HG03432 (cell line): ENCODE data around the gene LRRC17.

ENCODE experiments used
- ATAC-seq: cut with Tn5 transposase; IDR thresholded peaks from one replicate; pipeline ENCODE4 v1.9.1; 2021; ENCODE audit warnings: mild to moderate bottlenecking, moderate library complexity; ENCODE audit not compliant: unreplicated experiment

The LRRC17 gene

DNA sequence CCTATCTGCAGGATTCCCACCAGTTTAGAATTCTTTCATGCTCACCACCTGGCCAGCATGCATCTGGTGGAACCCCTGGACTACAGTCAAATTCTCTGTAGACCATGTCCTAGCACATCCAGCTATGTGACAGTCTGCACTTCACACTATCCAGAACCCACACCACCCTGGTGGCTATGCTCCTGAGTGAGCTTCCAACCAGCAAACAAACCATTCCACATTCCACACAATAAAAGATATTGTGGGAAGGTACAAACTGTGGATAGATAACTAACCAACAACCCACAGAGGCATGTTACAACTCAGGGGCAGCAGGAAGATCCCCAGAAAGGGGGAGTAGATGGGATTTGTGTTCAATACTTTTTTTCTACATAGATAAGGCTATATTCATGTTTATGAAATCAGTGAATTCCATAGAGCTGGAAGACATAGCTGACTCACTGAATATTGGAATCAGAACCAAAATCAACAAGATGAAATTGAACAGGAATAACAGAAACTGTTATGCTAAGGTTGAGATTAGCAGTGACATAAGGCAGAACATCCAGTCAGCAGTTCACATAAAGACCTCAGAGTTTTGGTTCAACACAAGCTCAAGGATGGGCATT, 72.5 kb downstream of the LRRC17 start:
- no peak for ATAC-seq

DNA sequence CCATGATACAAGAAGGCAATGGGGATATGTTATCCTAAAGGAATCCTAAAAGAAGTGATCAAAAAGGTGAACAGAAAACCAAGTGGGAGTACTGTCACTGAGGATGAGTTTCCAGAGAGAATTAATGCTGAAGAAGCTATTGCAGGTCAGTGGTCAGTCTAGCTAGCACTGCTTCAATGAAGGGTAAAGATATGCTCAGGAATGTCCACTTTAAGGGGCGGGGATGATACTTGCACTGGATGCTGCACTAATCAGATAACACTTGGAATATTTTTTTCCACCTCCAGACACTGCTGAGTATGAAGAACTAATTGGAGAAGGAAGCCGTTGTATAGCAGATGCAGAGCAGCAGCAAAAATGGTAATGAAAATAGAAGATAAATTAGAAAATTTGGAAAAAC, 75.3 kb downstream of the LRRC17 start:
- no peak for ATAC-seq

- ATAC-seq, result no peak
Observed at GRCh38 chr7:102988631-102989560, 76.1 kb downstream of the LRRC17 start.

DNA sequence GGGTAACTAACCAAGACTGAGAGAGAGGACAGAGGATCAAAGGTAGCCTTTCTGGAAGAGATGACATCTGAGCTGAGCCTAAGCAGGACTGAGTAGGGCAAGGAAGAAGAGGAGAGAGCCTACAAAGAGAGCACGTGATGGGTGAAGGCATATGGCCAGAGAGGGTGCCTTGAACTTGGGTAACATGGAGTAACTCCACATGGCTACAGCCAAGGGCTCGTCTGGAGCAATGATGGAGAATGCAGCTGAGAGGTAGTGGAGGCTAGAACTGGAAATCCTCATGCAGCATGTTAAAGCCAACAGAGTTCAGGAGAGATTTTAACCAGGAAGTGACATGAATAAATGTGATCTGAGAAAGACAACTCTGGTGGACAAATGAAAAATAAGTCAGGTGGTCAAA, 77.8 kb downstream of the LRRC17 start:
- no peak for ATAC-seq

GRCh38 chr7:102991077-102991539, 78.3 kb downstream of the LRRC17 start:
- no peak for ATAC-seq

DNA sequence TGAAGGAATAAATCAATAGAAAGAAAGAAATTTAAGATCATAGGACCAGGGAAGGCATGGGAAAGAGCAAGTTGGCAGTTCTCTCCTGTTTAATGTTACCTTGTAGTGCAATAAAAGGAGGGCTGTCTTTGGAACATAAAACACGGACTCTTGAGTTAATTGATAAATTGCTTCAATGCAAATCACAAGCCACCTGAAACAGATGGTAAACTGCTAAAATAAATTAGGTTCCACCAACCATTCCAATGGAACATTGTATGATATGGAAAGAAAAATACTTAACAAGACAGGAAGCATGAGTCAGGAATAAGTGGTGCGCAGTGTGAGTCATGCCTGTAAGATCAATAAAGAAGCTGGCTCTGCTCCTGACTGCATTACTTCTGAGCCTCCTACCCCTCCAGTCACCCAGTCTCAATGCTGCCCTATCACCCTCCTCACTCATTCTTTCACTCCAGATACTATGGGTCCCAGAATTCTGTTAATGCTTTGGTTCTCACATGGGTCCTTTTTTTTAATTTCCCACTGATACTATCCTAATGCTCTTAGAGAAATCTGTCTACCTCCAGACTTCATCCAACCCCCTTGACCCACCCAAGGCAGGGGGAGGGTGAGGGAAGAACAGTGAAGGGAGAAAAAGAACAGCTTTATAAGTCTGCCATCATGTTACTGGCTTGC, 78.9 kb downstream of the LRRC17 start:
- no peak for ATAC-seq

DNA sequence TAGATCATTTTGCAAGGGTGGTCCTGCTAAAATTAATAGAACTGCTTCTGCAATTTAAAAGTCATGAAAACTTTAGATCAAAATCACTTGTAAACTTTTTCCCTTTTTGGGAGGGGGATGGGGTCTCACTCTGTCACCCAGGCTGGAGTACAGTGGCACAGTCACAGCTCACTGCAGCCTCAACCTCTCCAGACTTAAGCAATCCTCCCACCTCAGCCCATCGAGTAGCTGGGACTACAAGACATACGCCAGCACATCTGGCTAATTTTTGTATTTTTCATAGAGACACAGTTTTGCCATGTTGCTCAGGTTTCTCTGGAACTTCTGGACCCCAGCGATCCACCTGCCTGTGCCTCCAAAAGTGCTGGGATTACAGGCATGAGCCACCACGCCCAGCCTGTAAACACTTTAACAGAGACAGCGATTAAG, 79.7 kb downstream of the LRRC17 start:
- no peak for ATAC-seq

DNA sequence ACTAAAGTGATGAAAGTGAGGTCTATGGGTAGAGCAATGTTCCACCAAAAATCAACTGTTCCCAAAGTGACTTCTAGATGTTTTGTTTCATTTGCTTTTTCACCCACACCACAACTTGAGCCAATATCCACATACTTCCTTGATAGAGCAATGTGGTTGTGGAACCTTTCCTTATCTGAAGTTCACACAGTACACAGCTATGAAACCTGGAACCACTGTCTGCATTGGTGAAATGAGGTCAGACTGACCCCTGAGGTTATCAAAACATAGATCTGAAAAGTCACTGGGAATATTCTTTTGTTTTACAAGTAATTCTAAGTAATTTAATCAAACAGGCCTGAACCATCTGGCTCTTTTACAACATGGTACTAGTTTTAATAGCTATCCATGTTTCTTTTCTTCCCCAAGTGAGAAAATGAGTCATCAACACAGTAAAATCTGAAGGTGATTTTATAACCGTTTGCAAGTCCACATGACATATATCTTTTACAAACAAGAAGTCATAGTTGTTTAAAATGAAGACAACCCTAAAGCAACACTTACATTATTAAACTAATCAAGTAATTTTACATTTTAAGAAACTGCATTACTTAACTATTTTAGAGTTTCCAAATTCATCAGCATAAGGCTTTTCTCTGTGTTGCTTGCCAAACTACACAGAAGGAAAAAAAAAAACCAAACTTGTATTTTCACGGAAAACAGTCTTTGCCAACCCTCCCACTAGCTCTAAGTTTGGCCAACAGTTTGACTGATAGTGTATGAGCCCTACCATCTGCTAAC, 80.3 kb downstream of the LRRC17 start:
- ATAC-seq, result no peak

DNA sequence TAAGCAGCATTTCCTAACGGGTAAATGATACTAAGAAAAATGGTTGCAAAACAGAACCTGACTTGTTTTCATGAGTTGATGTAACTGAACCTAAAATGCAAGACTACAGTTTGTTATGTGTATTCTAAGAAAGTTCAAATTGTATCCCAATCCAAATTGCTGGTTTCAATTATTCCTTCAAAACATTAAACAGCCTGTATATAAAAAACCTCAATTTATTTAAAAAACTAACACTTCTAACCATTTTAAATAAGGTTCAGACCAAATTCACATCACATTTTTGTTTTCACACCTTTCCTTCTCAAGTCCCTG, 80.9 kb downstream of the LRRC17 start:
- ATAC-seq, result no peak

DNA sequence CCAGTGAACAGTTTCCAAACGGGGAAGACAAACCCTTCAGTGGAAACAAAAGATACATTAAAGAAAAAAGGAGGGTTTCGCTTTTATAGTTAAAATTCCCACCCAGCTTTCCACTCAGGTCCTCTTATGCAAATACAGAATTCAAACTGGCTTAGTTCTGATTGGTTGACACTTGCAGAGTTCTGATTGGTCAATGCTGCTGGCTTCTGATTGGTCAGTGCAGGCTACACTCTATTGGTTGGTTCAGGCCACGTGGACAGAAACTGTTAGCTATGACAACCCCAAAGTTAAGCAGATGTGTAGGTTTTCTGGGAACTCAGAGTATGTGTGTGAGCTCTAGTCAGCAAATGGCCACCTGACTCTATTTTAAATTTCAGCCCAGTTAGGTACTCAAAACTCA, 81.8 kb downstream of the LRRC17 start:
- ATAC-seq, result no peak
